GM18873 (cell line): ENCODE results near the gene GYS1.

Experiments
- ATAC-seq: cut with Tn5 transposase; IDR thresholded peaks from one replicate; pipeline ENCODE4 v1.9.1; 2021; ENCODE audit warnings: mild to moderate bottlenecking, moderate library complexity, moderate number of reproducible peaks; ENCODE audit not compliant: unreplicated experiment, low FRiP score

Gene GYS1

DNA sequence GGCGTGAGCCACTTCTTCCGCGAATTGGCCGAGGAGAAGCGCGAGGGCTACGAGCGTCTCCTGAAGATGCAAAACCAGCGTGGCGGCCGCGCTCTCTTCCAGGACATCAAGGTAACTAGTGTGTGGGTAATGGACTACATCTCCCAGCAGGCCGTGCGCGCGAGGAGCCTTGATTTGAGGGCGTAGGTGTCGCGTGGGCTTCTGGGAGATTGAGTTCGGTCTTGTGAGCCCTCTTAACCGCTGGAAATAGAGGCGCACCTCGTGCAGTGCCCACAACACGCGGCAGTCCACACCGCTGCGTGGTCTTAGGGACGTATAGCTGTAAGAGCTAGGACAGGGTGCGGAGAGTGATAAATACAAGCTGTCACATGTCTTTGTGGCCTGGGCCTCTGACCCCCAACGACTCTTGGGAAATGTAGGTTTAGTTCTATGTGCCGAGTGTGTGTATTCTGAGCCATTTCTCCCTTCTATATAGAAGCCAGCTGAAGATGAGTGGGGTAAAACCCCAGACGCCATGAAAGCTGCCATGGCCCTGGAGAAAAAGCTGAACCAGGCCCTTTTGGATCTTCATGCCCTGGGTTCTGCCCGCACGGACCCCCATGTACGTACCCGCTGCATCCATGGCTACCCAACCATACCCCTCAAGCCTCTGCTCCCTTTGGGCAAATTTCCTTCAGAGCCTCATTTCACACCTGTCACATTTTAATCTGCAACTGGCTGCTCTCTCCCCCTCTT lies 27.1 kb downstream of the GYS1 start:
- peak; percentile 25 for ATAC-seq

DNA sequence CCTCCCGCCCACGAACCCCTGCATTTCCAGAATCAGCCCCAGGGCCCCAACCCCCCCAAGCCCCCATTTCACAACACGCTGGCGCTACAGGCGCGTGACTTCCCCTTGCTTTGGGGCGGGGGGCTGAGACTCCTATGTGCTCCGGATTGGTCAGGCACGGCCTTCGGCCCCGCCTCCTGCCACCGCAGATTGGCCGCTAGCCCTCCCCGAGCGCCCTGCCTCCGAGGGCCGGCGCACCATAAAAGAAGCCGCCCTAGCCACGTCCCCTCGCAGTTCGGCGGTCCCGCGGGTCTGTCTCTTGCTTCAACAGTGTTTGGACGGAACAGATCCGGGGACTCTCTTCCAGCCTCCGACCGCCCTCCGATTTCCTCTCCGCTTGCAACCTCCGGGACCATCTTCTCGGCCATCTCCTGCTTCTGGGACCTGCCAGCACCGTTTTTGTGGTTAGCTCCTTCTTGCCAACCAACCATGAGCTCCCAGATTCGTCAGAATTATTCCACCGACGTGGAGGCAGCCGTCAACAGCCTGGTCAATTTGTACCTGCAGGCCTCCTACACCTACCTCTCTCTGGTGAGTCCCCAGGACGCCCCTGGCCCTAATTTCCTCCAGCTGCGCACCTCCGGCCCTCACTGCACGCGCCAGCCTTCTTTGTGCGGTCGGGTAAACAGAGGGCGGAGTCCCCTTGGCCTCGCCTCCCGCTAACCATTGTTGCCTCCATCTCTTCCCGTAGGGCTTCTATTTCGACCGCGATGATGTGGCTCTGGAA lies 27.9 kb downstream of the GYS1 start, which contains the start of gene FTL:
Gene FTL (plus strand): TSS at position 270 of the 766 bp plus-strand sequence. CDS start 199 bp downstream, at position 469.
- peak; percentile 46 for ATAC-seq

DNA sequence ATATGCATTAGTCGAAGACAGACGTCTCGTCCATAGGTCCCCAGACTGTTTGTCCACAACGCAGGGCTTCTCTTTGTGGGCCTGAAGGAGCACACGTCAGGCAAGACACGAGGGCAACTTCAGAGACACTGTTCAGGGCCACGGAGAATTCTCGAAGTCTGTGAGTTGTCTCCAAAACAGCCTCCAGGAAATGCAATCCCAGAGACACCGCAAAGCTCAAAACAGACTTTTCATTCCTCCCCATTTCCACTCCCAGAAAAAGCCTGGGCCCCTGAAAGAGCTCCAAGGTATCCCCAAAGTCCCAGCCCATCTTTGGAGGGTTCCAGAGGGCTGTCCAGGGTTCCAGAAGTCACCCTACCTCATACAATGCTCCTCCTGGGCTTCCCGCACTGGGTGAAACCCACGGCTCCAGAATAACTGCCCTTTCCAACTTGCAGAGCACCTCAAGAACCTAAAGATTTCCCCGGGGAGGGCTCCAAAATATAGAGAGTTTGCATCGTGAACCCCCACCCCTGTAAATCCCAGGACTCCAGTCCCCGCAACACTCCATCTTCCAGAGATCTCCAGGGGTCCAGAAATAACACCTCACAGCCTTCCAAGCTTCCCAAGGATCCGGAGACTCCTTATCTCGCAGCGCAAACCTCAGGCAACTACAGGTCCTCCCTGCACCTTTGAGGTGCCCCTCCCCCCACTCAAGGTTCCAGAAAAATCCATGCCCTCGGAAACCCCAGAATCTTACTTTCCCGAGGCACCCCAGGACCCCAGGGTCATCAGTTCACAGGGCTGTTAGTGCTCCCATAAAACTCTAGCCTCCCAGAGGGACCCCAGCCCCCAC lies 28.7 kb downstream of the GYS1 start:
- no peak for ATAC-seq

DNA sequence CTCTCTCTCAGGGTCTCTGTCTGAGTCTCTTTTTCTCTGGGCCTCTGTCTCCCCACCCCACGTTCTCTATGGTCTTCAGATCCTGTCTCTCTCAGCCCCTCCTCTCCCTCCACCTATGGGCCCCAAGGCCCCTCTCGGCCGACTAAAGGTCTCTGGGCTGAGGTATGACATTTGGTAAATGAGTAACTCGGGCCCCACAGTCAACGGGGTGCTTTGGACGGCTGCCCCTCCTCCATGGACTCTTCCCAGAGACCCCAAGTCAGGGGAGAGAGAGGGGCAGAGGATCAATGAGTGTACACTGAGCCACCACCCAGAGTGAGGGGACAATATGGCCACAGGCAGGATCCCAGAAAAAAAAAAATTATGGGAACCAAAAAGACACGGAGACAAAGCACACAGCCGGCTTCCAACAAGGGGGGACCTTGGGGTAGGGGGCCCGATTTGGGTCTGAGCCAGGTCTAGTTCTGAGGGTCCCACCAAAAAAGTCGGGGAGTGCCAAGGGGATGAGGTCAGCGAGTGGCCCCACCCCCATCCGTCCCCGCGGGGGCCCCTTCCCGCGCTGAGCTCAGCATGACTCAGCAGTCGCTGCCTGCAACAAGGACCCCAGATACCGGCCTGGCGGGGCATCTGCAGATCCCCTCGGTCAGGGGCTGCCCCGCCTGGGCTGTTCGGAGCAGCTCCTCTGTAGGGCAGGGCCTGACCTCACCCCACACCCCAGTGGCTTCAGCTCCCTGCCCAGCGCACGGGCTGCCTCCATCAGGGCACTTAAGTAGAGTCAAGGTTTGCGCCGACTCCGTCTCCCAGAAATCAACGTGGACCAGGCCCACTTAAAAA lies 29.5 kb downstream of the GYS1 start:
- ATAC-seq: no peak

DNA sequence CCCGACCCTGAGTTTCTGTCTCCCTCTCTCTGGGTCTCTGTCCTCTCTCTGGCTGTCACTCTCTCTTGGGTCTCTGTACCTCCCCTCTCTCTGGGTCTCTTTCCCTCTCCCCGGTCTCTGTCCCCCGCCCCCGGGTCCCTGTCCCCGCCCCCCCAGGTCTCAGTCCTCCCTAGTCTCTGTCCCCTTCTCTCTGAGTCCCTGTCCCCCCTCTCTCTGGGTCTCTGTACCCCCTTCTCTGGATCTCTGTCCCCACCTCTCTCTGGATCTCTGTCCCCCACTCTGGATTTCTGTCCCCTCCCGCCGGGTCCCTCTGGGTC lies 30.3 kb downstream of the GYS1 start:
- no peak for ATAC-seq

DNA sequence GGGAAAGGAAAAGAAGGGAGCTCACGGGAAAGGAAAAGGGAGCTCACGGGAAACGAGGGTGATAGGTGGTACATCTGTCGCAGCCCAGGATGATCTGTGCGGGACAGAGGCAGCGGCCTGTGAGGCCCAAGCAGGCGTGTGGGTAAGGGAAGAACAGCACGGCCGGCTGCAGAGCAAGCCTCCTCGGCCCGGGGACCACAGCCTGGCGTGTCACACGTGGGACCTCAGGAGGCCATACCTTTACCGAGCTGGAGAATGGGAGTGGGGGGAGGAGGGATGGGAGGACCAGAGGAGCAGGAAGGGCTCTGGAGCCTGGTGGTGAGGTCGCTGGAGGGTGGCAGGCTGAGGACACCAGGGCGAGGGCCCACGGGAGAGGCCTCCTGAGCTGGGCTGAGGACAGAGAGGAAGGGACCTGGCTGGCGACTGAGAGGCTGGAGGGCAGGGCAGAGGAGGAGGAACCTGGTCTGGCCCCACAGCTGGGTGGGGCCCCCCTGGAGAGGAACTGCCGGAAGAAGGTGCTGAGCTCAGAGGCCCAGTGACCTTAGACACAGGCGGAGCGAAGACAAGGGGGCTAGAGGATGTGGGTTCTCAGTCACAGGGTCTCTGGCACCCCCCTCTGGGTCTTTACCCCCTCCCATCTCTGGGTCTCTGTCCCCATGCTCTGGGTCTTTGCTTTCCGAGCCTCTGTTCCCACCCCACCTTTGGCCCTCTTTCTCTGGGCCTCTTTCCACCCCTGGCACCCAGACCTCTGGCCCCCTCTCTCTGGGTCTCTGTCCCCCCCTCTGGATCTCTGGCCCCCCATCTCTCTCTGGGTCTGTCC lies 30.9 kb downstream of the GYS1 start:
- no peak for ATAC-seq

DNA sequence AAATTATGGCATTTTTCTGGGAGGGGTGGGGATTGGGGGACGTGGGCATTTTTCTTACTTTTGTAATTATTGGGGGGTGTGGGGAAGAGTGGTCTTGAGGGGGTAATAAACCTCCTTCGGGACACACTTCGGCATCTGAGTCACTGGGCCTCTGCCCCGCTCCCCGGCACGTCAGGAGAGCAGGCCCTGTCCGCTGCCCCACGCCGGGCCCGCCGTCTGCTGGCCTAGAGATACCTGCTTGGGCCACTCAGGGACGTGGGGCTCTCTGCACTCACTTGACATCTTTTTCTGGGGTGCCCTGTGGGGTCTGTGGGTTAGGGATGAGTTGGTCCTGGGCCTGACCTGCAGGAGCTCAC lies 31.5 kb downstream of the GYS1 start:
- no peak for ATAC-seq

DNA sequence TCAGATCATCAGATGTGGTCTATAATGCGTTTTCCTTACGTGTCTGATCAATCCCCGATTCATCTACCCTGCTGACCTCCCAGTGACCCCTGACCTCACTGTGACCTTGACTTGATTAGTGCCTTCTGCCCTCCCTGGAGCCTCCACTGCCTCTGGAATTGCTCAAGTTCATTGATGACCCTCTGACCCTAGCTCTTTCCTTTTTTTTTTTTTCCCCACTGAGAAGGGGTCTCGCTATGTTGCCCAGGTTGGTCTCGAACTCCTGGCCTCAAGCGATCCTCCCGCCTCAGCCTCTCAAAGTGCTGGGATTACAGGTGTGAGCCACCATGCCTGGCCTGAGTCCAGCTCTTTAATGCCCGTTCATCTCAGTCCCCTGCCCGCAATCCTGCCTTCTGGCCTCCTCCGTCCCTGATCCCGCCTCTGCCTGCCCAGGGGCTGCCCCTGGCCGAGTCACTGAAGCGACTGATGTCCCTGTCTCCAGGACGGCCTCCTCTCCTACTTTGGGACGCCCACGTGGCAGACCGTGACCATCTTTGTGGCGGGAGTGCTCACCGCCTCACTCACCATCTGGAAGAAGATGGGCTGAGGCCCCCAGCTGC lies 32.0 kb downstream of the GYS1 start:
- no peak for ATAC-seq

DNA sequence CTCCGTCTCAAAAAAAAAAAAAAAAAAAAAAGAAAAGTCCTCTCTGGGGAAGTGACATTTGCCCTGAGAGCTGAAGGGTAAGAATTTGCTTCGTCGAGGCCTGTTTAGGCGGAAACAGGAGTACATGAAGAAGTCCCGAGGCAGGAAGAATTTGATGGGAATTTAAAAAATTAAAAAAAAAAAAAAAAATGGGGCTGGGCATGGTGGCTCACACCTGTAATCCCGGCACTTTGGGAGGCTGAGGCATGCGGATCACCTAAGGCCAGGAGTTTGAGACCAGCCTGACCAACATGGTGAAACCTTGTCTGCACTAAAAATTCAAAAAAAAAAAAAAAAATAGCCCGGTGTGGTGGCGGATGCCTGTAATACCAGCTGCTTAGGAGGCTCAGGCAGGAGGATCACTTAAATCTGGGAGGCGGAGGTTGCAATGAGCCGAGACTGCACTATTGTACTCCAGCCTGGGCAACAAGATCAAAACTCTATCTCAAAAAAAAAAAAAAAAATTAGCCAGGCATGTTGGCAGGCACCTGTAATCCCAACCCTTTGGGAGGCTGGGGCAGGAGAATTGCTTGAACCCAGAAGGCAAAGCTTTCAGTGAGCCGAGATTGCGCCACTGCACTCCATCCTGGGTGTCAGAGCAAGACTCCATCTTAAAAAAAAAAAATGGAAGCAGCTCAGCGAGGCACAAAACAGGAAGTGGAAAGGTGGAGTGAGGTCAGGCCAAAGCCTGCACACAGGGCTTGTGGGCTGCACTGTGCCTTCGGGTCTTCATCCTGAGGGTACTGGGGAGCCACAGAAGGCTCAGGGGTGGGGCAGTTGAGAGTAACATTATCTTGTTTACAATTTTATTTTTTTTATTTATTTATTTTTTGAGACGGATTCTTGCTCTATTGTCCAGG lies 33.5 kb downstream of the GYS1 start:
- no peak for ATAC-seq

DNA sequence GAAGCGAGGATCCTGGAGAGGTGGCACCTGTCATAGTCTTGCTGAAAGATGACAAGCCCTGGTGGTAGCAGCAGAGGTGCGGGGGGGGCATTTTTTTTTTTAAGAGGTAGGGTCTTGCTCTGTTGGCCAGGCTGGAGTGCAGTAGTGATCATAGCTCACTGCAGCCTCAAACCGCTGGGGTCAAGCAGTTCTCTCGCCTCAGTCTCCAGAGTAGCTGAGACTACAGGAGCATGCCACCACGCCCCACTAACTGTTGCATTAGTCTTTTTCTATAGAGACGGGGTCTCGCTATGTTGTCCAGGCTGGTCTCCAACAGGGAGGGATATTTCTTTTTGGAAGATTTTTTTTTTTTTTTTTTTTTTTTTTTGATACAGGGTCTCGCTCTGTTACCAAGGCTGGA lies 35.1 kb downstream of the GYS1 start:
- no peak for ATAC-seq

DNA sequence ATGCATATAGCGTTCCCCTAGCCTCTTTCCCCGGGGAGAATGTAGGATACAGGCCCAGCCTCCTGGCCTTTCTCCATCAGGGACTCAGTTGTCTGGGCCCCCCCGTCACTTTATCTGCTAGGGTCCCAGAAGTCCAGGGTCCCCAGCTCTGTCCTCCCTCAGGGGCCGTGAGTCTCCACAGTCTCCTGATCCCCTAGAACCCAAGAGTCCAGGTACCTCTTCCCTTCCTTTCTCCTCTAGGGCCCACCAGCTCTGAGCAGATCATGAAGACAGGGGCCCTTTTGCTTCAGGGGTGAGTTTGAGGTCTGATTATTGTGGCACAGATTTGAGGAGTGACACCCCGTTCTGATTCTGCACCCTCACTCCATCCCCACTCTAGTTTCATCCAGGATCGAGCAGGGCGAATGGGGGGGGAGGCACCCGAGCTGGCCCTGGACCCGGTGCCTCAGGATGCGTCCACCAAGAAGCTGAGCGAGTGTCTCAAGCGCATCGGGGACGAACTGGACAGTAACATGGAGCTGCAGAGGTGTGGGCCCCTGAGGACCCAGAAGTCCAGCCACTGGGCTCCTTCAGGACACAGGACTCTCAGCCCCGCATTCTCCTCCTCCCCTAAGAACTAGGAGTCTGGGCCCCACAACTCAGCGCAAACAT lies 37.7 kb downstream of the GYS1 start:
- ATAC-seq: no peak

DNA sequence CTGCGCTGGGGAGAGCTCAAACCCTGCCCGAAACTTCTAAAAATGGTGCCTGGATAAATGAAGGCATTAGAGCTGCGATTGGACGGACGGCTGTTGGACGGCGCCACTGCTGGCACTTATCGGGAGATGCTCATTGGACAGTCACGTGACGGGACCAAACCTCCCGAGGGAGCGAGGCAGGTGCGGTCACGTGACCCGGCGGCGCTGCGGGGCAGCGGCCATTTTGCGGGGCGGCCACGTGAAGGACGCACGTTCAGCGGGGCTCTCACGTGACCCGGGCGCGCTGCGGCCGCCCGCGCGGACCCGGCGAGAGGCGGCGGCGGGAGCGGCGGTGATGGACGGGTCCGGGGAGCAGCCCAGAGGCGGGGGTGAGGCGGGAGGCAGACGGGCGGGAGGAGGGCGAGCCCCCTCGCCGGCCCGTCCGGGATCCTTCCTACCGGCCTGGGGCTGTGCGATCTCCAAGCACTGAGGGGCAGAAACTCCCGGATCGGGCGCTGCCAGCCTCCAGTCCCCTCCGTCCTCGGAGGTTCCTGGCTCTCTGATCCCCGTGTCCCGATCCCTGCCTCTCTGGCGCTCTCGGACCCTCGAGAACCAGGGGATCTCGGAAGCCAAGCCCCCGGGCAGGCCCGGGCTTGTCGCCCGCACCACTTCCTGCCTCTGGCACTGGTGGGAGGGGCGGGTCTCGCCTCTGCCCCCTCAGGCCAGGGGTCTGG lies 38.4 kb downstream of the GYS1 start, which contains the start of gene BAX:
Gene BAX (plus strand): TSS at position 281 of the 713 bp plus-strand sequence. CDS start 54 bp downstream, at position 335.
- peak; percentile 54 for ATAC-seq

DNA sequence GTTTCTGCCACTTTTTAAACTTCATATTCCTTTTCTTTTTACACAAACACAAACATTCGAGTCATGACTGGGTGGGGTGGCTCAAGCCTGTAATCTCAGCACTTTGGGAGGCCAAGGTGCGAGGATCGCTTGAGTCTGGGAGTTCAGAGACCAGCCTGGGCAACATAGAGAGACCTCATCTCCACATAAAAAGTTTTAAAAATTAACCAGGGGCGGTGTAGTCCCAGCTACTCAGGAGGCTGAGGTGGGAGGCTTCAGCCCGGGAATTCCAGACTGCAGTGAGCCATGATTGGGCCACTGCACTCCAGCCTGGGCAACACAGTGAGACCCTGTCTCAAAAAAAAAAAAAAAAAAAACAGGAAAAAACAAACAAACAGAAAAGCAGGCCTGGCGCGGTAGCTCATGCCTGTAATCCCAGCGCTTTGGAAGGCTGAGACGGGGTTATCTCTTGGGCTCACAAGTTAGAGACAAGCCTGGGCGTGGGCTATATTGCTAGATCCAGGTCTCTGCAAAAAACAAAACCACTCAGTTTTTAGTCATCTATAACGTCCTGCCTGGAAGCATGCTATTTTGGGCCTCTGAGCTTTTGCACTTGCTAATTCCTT lies 39.0 kb downstream of the GYS1 start:
- no peak for ATAC-seq

DNA sequence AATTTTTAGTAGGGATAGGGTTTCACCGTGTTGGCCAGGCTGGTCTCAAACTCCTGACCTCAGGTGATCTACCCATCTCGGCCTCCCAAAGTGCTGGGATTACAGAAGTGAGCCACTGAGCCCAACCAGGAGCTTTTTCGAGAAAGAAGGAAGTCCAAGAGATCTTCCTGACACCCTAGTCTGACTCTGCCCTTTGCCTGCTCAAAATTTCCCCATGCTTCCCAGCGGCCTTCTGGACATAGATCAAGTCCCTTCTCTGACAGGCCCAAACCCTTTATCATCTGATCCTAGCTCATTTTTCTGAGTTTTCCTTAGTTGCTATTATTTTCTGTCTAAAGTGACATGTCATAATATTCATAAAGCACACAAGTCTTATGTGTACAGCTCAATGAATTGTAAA lies 40.0 kb downstream of the GYS1 start:
- ATAC-seq: no peak

DNA sequence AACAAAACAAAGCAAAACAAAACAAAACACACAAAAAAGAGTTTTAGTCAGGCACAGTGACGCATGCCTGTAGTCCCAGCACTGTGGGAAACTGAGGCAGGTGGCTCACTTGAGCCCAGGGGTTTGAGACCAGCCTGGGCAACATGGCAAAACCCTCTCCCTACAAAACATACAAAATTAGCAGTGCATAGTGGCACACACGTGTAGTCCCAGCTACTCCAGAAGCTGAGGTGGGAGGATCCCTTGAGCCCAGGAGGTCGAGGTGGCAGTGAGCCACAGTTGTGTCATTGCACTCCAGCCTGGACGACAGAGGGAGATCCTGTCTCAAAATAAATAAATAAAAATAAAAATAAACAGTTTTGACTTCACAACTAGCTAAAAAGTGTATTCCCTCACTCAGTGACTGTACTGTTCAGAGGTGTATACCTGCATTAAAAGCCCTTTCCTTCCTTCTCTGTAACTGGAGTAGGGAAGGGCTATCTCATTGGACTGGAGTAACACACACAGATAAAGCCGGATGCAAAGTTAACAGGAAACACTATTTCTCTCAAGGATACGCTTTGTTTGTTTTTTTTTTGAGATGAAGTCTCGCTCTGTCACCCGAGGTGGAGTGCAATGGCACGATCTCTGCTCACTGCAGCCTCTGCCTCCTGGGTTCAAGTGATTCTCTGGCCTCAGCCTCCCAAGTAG lies 42.1 kb downstream of the GYS1 start:
- no peak for ATAC-seq

DNA sequence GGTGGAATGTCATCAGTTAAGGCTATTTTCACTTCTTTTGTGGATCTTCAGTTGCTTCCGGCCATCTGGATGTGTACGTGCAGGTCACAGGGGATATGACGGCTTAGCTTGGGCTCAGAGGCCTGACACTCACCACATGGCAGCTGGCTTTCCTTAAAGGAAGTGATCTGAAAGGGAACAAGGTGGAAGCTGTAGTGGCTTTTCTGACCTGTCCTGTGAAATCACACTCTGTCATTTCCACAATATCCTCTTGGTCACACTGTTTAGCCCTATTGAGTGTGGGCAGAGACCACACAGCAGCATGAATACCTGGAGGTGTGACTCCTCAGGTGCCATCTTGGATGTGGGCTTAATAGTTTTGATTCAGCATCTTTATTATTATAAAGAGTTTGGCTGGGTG lies 43.0 kb downstream of the GYS1 start:
- no peak for ATAC-seq
